Heart left ventricle (tissue), 16 donors: ENCODE results near the gene ELOA. TPM values are rescaled to one million over a fixed set of nuclear protein-coding genes. Genes with fewer than 3 reads are reported as not detected.

Experiments
- ATAC-seq, 4 donors: fragments of 200-7000 bp; cut with Tn5 transposase; one replicate each; pipeline ENCODE4 v1.9.1; 2020 to 2022; ENCODE audit warnings: moderate library complexity in 4 of 4, mild to moderate bottlenecking in 3 of 4, moderate number of reproducible peaks in 1 of 4
- DNase-seq, 5 donors: peaks; one replicate each; pipeline ENCODE4 v3.0.0-alpha.2; 2020
- H3K27ac ChIP-seq, 12 donors: fragments of 200-600 bp; sonication (generic) in 4 of 12; one replicate each; pipeline versions ENCODE4 v1.5.0 to v1.8.0; 2016 to 2022; ENCODE audit warnings: mild to moderate bottlenecking in 2 of 12
- H3K27me3 ChIP-seq, 9 donors: fragments of 200-600 bp; sonication (generic) in 2 of 9; one replicate each; pipeline versions ENCODE4 v1.5.1 to v1.8.0; 2016 to 2022; ENCODE audit warnings: mild to moderate bottlenecking in 3 of 9
- H3K36me3 ChIP-seq, 9 donors: fragments of 200-600 bp; sonication (generic) in 2 of 9; one replicate each; pipeline versions ENCODE4 v1.5.0 to v1.8.0; 2018 to 2022; ENCODE audit warnings: mild to moderate bottlenecking in 2 of 9
- H3K4me1 ChIP-seq, 12 donors: fragments of 200-600 bp; sonication (generic) in 4 of 12; one replicate each; pipeline versions ENCODE4 v1.5.0 to v1.8.0; 2016 to 2022; ENCODE audit warnings: mild to moderate bottlenecking in 3 of 12
- H3K4me3 ChIP-seq, 12 donors: fragments of 200-600 bp; sonication (generic) in 4 of 12; one replicate each; pipeline versions ENCODE4 v1.5.0 to v1.8.0; 2017 to 2022; ENCODE audit warnings: mild to moderate bottlenecking in 9 of 12, moderate library complexity in 4 of 12
- H3K9me3 ChIP-seq, 12 donors: fragments of 200-600 bp; sonication (generic) in 4 of 12; one replicate each; pipeline versions ENCODE4 v1.5.0 to v1.8.0; 2016 to 2022; ENCODE audit warnings: mild to moderate bottlenecking in 1 of 12
- POLR2A ChIP-seq, 2 donors: fragments of 450-650 bp; IDR thresholded peaks; one replicate each; pipeline ENCODE4 v1.6.1; 2017; ENCODE audit warnings: antibody characterized with exemption in 2 of 2, mild to moderate bottlenecking in 2 of 2, moderate library complexity in 2 of 2
- WGBS, 4 donors: extraction: QIAGEN DNeasy Blood & Tissue Kit in 2 of 4; methylation state at CpG; one replicate each; pipeline versions ENCODE4 v1.1.5 to v1.1.7; 2013 to 2018; 5-methylcytosine and 5-hydroxymethylcytosine counted together
- intact Hi-C, 10 donors: fragments of 100-400 bp; cut with DNase I; formaldehyde crosslinking; loops; one replicate each; pipeline versions ENCODE4 v1.11.1 to v1.14.2; 2022
- polyA plus RNA-seq, 2 donors: library from polyadenylated mRNA; stranded (reverse); fragments of 200-250 nt; gene quantifications; one replicate each; pipeline ENCODE4 v1.2.3, GENCODE V29; 2013
- total RNA-seq, 9 donors: library from RNA; depleted of rRNA in 2 of 9; stranded (reverse); fragments of >200 nt in 2 of 9; fragmentation: NEBNext Ultra II Directional in 3 of 9; extraction: Animal tissue kit (Norgen Biotek cat#: 25700) in 3 of 9; gene quantifications; one replicate each; pipeline versions ENCODE4 v1.1.0 to v1.2.4, GENCODE V29; 2016 to 2023
- TF ChIP-seq, protein P1 (sequence below), 12 donors: fragments of 200-600 bp; sonication (generic) in 4 of 12; IDR thresholded peaks; one replicate each; pipeline versions ENCODE4 v1.5.0 to v1.8.0; 2018 to 2022; ENCODE audit warnings: antibody characterized with exemption in 12 of 12, mild to moderate bottlenecking in 5 of 12
- donor health status: ischemic (EF 13 %, LVEDD 7.1; RV severe dilation, severe dysfunction).
- donor health status: healthy with polysubstance abuse.
- donor health status: DM: no; HTN: yes; CAD: no.
- donor health status: DM: no; HTN: no; CAD: no.
- donor health status: ischemic (EF 25% LVEDD 6.9; RV normal size, moderate dysfunction).
- donor health status: ischemic (EF 25% LVEDD 5.7; RV mildly dilated, moderate dysfunction).
- donor health status: healthy.
- donor health status: DM: yes; HTN: yes; CAD: no.
- donor health status: ischemic (EF 35%, LVEDD 5.7; RV mildly dilated, moderate dysfunction).
- donor health status: nonischemic (EF 11% LVEDD 7.7; RV severe dilation, severe dysfunction).
- donor health status: DM: yes; HTN: yes; CAD: no.
- donor health status: PGD.
- donor health status: ischemic (EF 29% LVEDD 5.4; RV normal size, mild dysfunction).
- donor health status: nonischemic (EF 23%, LVEDD 6.1; RV moderate dilation, normal function).

ELOA gene
- total and polyA plus RNA-seq, 11 donors, result 11.3 to 45.8 (median 34.0) TPM

- no peak for ATAC-seq
- intact Hi-C loops, result no loop called here
- H3K27me3 ChIP-seq, result no peaks in the 10 kb centered on the region
- H3K4me1 ChIP-seq, result peaks cover 4 to 35% (median 27%) of the 10 kb centered on the region in 12 donors
- TF ChIP-seq POLR2A (IDR thresholded peaks at IDR 0.05), result no peak
- TF ChIP-seq, protein P1, sequence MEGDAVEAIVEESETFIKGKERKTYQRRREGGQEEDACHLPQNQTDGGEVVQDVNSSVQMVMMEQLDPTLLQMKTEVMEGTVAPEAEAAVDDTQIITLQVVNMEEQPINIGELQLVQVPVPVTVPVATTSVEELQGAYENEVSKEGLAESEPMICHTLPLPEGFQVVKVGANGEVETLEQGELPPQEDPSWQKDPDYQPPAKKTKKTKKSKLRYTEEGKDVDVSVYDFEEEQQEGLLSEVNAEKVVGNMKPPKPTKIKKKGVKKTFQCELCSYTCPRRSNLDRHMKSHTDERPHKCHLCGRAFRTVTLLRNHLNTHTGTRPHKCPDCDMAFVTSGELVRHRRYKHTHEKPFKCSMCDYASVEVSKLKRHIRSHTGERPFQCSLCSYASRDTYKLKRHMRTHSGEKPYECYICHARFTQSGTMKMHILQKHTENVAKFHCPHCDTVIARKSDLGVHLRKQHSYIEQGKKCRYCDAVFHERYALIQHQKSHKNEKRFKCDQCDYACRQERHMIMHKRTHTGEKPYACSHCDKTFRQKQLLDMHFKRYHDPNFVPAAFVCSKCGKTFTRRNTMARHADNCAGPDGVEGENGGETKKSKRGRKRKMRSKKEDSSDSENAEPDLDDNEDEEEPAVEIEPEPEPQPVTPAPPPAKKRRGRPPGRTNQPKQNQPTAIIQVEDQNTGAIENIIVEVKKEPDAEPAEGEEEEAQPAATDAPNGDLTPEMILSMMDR (IDR thresholded peaks at IDR 0.05), result no peak
- WGBS, 4 donors, result 94 to 97% (median 95%) methylated on average over 3 of the region's 3 CpGs
- no peak overlapping the region for H3K27ac ChIP-seq
- peak in 1 of 5 donors; percentile 12 for DNase-seq
- no peaks in the 10 kb centered on the region for H3K9me3 ChIP-seq
- no peak overlapping the region for H3K4me3 ChIP-seq
- peaks cover 0 to 62% (median 52%) of the 10 kb centered on the region in 9 donors for H3K36me3 ChIP-seq
These were observed 45.4 kb downstream of the ELOA start for GRCh38 chr1:23788695-23789094.

GRCh38 chr1:23790696-23791515, 47.6 kb downstream of the ELOA start, which contains the start of gene LYPLA2:
TSS of gene LYPLA2 (plus strand) at chr1:23791145. CDS start at chr1:23792683, 1,538 bp downstream.
- H3K9me3 ChIP-seq, result no peaks in the 10 kb centered on the region
- TF ChIP-seq POLR2A (IDR thresholded peaks at IDR 0.05), result peak in 1 of 2 donors; percentile 35
- TF ChIP-seq, protein P1 (IDR thresholded peaks at IDR 0.05), result peak in 1 of 12 donors; percentile 3
- H3K27ac ChIP-seq, result peak within 1 kb of the TSS; percentile 26 to 87 (median 71)
- H3K4me3 ChIP-seq, result peak within 1 kb of the TSS; percentile 48 to 91 (median 78)
- DNase-seq (peak; percentile 95 to 97 (median 96)), ATAC-seq (peak; percentile 85 to 96 (median 90))
- peaks cover 4 to 40% (median 27%) of the 10 kb centered on the region in 12 donors for H3K4me1 ChIP-seq
- H3K27me3 ChIP-seq, result no peaks in the 10 kb centered on the region
- H3K36me3 ChIP-seq, result peaks cover 0 to 60% (median 42%) of the 10 kb centered on the region in 9 donors
- intact Hi-C loops, result no loop called here
- 1 to 2% (median 1%) methylated on average over 22 to 47 of the region's 47 CpGs for WGBS, 4 donors

DNA sequence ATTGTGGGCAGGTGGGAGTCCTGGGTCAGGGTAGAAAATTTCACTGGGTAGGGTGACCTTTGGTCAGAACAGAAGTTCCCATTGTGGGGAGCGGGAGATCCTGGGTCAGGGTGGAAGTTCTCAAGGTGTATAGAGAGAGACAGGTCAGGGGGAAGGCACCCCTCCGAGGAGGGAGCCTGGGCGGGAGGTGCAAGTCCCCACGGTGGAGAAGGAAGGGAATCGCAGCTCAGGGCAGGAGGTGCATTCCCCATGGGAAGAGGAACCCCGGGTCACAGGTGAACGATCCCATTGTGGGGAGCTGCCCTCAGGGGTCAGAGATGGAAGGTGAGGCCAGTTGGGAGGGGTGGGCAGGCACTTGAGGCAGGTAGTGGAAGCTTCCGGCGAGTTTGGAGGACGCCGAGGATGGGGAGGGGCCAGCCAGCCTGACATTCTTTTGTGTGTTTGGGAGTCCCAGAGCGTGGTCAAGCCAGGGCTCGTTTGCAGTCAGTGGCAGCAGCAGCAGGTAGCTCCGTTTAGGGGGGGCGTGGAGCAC, 48.3 kb downstream of the ELOA start:
- ATAC-seq (peak in 3 of 4 donors; percentile 1 to 10 (median 5)), DNase-seq (peak in 2 of 5 donors; percentile 32 to 48)
- H3K27ac ChIP-seq, result peak overlapping the region; percentile 26 to 87 (median 71)
- peaks cover 0 to 56% (median 37%) of the 10 kb centered on the region in 9 donors for H3K36me3 ChIP-seq
- H3K27me3 ChIP-seq, result no peaks in the 10 kb centered on the region
- H3K4me1 ChIP-seq, result peaks cover 4 to 40% (median 27%) of the 10 kb centered on the region in 12 donors
- no peak for TF ChIP-seq POLR2A (IDR thresholded peaks at IDR 0.05)
- TF ChIP-seq, protein P1 (IDR thresholded peaks at IDR 0.05), result no peak
- intact Hi-C loops, result no loop called here
- no peaks in the 10 kb centered on the region for H3K9me3 ChIP-seq
- H3K4me3 ChIP-seq, result peak overlapping the region; percentile 48 to 91 (median 78)
- 1 to 2% (median 2%) methylated on average over 15 of the region's 15 CpGs for WGBS, 4 donors
